HUES48 (cell line): ENCODE data around the gene MBTD1.

Experiments
- H3K27ac ChIP-seq: one replicate; pipeline ENCODE4 v1.7.0; 2013; ENCODE audit warnings: low read depth, low read length, inconsistent platforms
- H3K27me3 ChIP-seq: 2 replicates; pipeline ENCODE4 v1.6.1; 2013; ENCODE audit warnings: mild to moderate bottlenecking, low read length; ENCODE audit not compliant: control insufficient read depth, insufficient read depth
- H3K36me3 ChIP-seq: 2 replicates; pipeline ENCODE4 v1.6.1; 2013; ENCODE audit warnings: low read length; ENCODE audit not compliant: control insufficient read depth, insufficient read depth
- H3K4me1 ChIP-seq: 2 replicates; pipeline ENCODE4 v1.6.1; 2013; ENCODE audit warnings: mild to moderate bottlenecking, low read length; ENCODE audit not compliant: control insufficient read depth, insufficient read depth
- H3K4me3 ChIP-seq: 2 replicates; pipeline ENCODE4 v1.5.1; 2013; ENCODE audit warnings: mild to moderate bottlenecking, low read depth, low read length
- H3K9ac ChIP-seq: 2 replicates; pipeline ENCODE4 v1.6.1; 2013; ENCODE audit warnings: mild to moderate bottlenecking, low read depth, low read length, moderate library complexity
- H3K9me3 ChIP-seq: 2 replicates; pipeline ENCODE4 v1.6.1; 2013; ENCODE audit warnings: low read length; ENCODE audit not compliant: control insufficient read depth, insufficient read depth

The MBTD1 gene

DNA sequence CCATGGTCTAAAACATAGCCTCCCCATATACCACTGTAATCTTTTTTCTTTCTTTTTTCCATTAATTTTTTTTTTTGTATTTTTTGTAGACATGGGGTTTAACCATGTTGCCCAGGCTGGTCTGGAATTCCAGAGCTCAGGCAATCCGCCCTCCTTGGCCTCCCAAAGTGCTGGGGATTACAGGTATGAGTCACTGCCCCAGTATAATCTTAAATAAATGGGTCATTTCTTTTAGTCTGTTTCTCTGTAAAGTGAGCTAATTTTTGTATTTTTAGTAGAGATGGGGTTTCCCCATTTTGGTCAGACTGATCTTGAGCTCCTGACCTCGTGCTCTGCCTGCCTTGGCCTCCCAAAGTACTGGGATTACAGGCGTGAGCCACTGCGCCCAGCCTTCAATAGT is 112.2 kb downstream of the MBTD1 start:
- Histone ChIP-seq H3K36me3 (no peaks in the 10 kb centered on the region), H3K9ac (no peak overlapping the region), H3K4me1 (peaks cover 1% of the 10 kb centered on the region; the same call in 1 of the 2 replicates), H3K27ac (no peak overlapping the region), H3K9me3 (no peaks in the 10 kb centered on the region), H3K27me3 (no peaks in the 10 kb centered on the region), H3K4me3 (no peak overlapping the region)

DNA sequence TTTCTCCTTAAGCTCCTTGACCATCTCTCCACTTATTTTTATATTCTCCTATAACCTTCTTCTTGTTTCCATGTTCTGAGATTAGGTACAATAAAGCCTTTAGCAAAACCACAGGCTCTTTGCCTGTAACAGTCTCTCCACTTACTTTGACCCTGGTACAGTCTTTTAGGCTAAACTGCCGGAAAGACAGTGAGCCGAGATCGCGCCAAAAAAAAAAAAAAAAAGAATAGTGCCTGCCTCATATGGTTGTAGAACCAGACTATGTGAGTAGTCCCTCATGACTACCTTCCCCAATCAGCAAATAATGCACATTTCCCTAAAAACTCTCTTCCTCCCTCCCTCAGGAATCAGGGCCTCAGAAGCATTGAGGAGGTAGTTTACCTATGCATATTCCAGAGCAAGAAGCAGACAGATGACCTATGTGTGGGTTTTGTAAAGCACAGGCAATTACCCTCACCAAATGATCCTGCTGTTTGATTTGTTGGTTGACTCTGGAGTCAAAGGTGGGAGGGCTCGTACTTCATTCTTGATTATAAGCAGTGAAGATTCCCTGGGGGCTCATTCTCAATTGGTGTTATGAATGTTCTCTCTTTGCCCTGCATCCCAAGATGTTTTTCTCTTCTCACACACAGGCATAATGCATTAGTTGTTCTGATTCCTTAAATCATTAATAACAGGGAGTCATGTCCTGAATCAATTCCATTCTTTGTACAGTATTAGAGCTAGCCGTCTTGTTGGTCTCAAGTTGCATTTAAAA is 115.4 kb downstream of the MBTD1 start:
- no peak overlapping the region for H3K27ac ChIP-seq
- no peaks in the 10 kb centered on the region for H3K4me1 ChIP-seq
- no peak overlapping the region for H3K9ac ChIP-seq
- no peaks in the 10 kb centered on the region for H3K27me3 ChIP-seq
- no peak overlapping the region for H3K4me3 ChIP-seq
- H3K9me3 ChIP-seq, result no peaks in the 10 kb centered on the region
- H3K36me3 ChIP-seq, result no peaks in the 10 kb centered on the region

DNA sequence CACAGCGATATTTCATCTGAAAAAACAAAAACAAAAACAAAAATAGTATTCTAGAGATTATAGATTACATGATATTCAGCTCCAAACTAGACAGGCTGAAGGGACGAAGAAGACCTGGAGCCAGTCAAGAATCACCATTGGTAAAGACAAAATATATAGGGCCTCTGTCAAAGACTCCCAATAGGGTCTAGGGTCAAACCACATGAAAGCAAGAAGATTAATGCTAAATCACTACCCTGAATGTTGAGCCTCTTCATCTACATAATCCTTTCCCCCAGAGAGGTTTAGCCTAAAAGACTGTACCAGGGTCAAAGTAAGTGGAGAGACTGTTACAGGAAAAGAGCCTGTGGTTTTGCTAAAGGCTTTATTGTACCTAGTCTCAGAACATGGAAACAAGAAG is 117.3 kb downstream of the MBTD1 start:
- Histone ChIP-seq H3K36me3 (no peaks in the 10 kb centered on the region), H3K4me1 (no peaks in the 10 kb centered on the region), H3K9me3 (no peaks in the 10 kb centered on the region), H3K27me3 (no peaks in the 10 kb centered on the region), H3K4me3 (no peak overlapping the region), H3K27ac (no peak overlapping the region), H3K9ac (no peak overlapping the region)

DNA sequence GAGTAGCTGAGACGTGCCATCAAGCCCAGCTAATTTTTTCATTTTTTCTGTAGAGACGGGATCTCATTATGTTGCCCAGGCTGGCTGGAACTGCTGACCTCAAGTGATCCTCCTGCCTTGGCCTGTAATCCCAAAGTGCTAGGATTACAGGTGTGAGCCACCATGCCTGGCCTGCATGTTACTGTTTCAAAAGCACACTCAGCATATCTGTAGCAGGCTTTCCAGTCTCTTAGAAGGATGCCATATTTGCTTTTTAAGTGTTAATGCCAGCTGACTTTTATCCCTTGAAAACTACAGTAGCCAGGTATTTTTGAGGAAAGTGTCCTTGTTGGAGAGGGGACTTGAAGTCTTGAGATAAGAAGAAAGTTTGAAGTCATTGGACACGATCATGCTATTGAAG is 123.9 kb downstream of the MBTD1 start:
- Histone ChIP-seq H3K36me3 (no peaks in the 10 kb centered on the region), H3K27ac (no peak overlapping the region), H3K27me3 (no peaks in the 10 kb centered on the region), H3K4me3 (no peak overlapping the region), H3K9ac (no peak overlapping the region), H3K9me3 (no peaks in the 10 kb centered on the region), H3K4me1 (no peaks in the 10 kb centered on the region)

DNA sequence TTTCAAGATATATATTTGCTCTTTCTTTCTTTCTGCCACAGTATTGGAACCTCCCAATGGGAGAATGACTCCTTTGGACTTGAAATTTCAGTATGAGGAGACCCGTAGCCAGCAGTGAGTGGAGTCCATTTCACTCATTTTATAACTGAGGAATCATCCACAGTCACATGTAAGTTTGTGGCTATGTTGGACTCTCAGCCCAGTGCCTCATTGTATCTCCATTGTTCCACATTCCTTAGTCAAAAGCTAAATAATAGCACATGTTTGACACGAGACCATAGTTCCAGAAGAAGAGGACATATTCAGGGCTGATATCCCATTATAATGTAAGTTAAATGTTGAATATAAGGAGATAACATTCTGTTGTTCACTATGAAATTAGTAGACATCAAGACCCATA is 126.5 kb downstream of the MBTD1 start:
- H3K27ac ChIP-seq, result no peak overlapping the region
- no peak overlapping the region for H3K9ac ChIP-seq
- no peaks in the 10 kb centered on the region for H3K36me3 ChIP-seq
- H3K4me1 ChIP-seq, result no peaks in the 10 kb centered on the region
- no peak overlapping the region for H3K4me3 ChIP-seq
- no peaks in the 10 kb centered on the region for H3K9me3 ChIP-seq
- no peaks in the 10 kb centered on the region for H3K27me3 ChIP-seq

DNA sequence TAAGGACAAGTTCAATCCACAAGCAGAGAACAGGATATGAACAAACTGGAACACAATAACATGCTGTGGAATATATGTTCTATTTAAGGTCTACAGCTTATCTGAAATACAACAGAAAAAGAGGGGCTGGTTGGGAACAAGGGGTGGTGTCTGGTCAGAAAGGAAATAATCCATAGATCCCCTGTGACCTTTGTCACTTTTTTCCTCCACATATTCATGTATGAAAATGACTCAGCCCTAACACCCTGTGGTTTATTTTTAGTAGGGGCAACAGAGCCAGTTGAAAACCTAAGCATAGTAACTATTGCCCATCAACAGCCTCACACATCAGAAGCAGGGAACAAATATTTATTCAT is 126.9 kb downstream of the MBTD1 start:
- H3K4me3 ChIP-seq, result no peak overlapping the region
- H3K27me3 ChIP-seq, result no peaks in the 10 kb centered on the region
- H3K4me1 ChIP-seq, result no peaks in the 10 kb centered on the region
- H3K36me3 ChIP-seq, result no peaks in the 10 kb centered on the region
- no peaks in the 10 kb centered on the region for H3K9me3 ChIP-seq
- H3K27ac ChIP-seq, result no peak overlapping the region
- H3K9ac ChIP-seq, result no peak overlapping the region

DNA sequence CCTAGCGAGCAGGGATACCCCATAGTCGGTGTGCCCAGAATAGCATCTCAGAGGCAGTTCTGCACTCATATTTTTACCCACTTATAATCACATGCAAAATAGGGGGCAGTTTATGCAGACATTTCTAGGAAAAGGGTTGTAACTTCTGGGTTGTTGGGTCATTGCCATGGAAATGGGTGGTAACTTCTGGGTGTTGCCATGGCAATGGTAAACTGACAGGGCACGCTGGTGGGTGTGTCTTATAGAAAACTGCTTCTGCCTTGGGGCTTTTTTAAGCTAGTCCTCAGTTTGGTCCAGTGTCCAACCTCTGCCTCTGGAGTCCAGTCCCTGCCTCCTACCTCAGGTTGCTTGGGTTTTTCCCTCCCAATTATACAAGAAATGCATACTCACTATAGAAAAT is 131.8 kb downstream of the MBTD1 start:
- H3K9me3 ChIP-seq, result no peaks in the 10 kb centered on the region

More for the DNA sequence above, 131.8 kb downstream of the MBTD1 start:
- Histone ChIP-seq H3K9ac (no peak overlapping the region), H3K4me1 (no peaks in the 10 kb centered on the region), H3K36me3 (no peaks in the 10 kb centered on the region), H3K27me3 (no peaks in the 10 kb centered on the region), H3K27ac (no peak overlapping the region), H3K4me3 (no peak overlapping the region)
